Posterior cingulate gyrus (tissue), 11 donors: ENCODE results near the gene DSPP.
"Not testable (repeated sequence)": the region's sequence is repeated elsewhere in the genome, so short reads cannot be mapped to it uniquely, and the experiment has no call there.

Source experiments
- DNase-seq, 10 donors: peaks; one replicate each; pipeline versions ENCODE4 v3.0.0 to v3.0.0-alpha.2; 2020 to 2021; ENCODE audit warnings: mixed read lengths in 3 of 10
- intact Hi-C: fragments of 100-400 bp; cut with DNase I; formaldehyde crosslinking; loops from one replicate; pipeline ENCODE4 v1.15.1; 2023

DSPP gene

DNA sequence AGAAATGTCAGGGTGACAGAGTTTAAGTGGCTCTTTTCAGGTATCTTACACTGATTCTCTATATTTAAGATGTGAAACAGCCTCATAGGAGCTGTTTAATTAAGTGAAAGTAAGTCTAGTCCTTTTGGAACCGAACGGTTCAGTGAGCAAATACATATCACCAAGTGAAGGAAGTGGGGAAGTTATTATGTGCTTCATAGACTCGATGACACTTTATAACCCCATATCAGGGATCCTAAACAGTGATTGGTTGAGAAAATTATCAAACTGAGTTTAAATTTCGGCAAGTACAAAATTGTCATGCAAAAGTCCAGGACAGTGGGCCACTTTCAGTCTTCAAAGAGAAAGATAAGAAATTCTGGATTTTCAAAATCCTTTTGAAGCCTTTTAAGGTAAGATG is at the start of gene DSPP:
DSPP (plus strand) TSS at position 301 of the 400 bp plus-strand sequence. CDS start 2,380 bp downstream, outside the sequence.
- intact Hi-C loops = no loop called here
- no peak for DNase-seq

DNA sequence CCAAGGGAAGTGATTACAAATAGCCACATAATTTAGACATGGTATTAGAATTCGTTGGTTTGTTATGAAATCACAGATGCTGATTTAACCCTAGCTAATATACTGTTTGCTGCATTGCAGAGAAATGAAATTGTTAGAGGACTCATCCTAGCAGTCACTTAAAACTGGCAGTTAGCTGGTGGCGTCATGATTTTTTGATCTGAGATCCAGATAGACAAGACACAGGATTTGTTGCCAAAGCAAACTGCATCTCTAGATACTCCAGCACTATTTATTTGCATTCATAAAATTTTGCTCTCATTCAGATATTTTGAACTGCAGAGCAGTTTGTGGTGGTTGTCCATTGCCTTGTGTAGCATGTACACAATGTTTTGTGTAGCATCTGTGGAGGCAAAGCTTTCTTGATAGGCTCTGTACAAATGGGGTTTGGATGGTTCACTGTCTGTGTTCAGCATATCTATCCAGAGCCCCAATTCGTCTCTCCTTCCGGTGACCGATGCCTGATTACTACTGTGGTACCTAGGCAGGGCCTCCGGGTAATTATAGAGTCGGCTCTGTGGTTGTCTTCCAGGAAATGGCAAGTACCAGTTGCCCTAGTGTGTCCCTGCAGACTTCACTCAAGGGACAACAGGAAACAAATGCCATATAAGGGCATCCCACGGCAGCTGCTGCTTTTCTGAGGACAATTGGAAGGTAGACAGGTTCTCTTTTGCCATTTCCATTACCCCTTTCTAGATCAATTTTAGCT is 49.1 kb upstream of the DSPP start:
- DNase-seq = no peak
- intact Hi-C loops = no loop called here

DNA sequence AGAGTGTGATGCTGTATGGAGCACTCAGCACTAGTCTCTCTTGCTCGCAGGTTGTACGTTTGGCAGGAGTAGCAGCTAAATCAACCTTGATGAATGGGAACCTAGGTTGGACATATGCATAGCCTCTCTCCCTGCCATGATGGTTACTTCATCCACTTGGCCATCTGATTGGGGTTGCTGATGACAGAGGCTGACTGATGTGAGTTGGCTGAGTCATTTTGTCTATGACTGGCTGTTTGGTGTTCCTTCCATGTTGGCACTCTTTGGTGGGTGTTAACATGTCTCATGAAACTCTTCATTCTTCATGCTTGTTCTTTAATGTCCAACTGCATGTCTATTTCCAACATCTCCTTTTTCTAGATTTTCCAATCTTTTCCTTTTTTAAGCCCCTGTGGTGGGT is 47.5 kb upstream of the DSPP start:
- intact Hi-C loops = no loop called here
- no peak for DNase-seq

DNA sequence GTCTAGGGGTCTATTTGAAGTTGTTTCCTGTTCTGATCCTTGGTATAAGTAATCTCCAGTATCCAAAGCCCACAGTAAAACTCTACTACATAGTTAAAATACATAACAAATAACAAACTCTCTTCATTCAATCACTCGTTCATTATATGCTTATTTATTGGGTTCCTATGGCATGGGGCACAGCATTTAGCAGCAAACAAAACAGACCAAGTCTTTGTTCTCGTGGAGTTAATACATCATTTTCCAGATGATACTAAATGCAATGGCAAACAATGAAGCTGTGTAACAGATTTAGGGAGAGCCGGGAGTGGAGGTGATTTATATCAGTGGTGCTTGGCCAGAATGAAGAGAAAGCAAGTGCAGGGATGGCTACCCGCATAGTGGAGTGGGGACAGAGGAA is 42.6 kb upstream of the DSPP start:
- intact Hi-C loops = no loop called here

DNA sequence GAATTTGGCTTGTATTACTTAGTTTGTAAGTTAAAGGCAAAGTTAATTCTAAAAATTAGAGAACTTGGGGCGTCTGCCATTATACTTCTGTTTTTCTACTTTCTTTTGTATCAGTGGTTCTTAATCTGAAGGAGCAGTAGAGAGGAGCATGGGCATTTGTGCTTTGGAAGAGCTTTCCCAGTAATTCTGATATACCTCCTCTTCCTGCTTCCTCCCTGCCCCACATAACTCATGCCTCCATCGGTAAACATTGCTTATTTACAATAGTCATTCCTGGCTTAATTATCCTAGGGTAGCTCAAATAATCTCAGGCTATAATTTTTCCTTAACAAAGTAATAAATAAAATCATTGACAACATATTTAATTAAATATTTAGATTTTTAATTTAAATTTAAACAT is 42.1 kb upstream of the DSPP start:
- DNase-seq = no peak
- intact Hi-C loops = no loop called here

More for the DNA sequence above, 42.6 kb upstream of the DSPP start:
- no peak for DNase-seq

DNA sequence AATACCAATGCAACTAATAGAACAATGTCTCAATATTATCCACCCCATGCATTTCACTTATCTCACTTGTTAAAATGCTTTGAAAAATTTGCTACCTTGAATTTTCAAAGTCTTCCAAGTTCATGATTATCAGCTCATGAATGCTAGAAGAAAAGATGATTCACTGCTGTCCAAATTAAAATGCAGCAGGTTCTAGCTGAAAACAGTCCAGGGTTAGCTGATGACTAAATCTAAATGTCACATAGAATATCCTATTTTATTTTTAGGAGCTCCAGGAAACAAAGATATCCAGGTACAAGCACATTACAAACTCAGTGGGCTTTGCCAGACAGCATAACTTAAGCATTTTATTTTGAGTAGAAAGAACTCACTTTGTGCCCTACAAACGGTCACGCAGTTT is 41.1 kb upstream of the DSPP start:
- DNase-seq = no peak
- intact Hi-C loops = no loop called here

DNA sequence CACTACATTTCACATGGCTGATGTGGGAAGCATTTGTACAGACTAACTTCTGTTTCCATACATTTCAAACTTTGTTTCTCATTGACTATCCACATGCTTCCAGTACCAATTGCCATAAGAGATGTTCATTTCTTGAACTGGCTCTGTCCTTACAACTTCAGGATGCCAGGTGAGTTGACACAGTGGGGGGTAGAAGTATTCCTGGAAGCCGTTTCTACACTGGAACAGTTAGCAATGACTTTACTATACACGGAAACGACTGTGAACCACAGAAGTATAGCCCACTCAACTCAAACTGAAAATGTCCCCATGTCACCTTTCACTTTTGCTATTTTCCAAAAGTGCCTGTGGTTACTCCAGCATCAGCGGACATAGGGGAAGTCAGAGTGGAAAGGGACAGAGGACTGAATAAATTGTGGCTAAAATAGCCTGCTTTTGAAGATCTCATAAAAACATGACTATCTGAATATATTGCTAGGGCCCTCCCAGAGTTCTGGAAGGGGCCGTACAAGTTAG is 38.0 kb upstream of the DSPP start:
- no peak for DNase-seq
- intact Hi-C loops = no loop called here

DNA sequence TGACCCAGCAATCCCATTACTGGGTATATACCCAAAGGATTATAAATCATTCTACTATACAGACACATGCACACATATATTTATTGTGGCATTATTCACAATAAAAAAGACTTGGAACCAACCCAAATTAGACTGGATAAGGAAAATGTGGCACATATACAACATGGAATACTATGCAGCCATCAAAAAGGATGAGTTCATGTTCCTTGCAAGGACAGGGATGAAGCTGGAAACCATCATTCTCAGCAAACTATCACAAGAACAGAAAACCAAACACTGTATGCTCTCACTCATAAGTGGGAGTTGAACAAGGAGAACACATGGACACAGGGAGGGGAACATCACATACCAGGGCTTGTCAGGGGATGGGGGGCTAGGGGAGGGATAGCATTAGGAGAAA is 34.0 kb upstream of the DSPP start:
- DNase-seq, intact Hi-C loops: not testable (repeated sequence)

DNA sequence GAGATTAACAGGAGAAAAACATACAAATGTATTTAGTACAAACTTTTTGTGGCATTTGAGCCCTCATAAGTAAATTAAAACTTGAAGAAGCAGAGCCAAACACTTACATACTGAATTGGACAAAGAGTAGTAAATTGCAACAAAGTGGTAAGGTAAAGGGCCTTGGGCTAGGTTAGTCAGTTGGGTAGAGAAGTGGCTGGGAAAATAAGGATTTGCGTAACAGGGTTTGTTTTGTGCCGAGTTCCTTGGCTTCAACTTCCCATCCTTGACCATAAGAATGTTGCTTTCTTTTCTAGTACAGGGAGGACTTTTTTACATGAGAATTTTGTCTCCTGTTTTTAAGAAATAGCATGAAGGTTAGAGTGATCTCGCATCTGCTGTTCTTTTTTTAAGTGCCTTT is 33.3 kb upstream of the DSPP start:
- DNase-seq = no peak
- intact Hi-C loops = no loop called here

DNA sequence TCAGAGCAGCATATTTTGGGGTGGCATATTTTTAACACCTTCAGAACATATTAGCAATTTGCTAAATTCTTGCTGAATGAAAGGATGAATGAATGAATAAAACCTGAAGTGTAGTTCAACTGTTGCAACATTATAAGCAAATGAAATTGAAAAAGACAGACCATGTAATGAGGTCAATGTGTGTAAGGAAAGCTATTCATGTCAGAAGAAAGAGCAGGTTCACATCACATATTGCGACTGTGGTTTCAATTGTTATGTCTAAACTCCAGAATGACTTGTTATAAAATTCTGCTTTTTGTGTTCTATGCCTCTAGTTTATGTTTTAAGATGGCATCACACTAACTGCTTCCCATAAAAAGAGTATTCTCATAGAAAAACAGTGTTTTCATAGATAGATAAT is 32.9 kb upstream of the DSPP start:
- DNase-seq = no peak
- intact Hi-C loops = no loop called here

DNA sequence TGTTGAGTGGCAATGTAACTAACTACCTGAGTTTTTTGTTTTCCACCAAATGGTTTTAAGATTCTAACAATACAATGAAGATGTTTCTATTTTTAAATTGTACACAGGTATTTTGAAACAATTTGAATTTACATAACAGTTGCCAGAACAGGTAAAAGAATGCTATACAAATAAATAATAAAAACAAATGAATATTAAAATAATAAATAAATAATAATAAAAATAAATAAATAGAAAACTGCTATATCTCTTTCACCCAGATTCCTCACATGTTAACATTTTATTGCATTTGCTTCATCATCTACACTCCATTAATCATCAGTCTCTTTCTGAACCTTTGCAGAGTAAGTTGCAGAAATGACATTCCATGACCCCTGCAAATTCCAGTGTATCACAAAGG is 32.3 kb upstream of the DSPP start:
- intact Hi-C loops = no loop called here
- DNase-seq = no peak

DNA sequence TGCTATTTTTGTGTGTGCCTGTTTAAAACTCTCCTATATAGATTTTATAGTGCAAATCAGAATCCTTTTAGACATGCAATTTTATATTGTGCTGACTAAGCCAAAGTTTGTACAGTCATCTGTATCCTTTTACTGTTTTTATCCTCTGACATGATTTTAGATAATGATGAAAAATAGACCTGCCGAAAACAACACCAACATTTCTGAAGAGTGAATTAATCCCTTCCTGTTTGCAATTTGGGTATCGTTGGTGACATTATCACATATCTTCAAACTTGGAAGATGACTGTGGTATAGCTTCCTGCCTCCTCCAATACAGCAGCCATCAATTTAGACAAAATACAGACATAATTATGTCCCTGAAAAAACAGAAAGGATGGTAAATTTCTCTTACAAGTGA is 28.9 kb upstream of the DSPP start:
- DNase-seq = no peak
- intact Hi-C loops = no loop called here

DNA sequence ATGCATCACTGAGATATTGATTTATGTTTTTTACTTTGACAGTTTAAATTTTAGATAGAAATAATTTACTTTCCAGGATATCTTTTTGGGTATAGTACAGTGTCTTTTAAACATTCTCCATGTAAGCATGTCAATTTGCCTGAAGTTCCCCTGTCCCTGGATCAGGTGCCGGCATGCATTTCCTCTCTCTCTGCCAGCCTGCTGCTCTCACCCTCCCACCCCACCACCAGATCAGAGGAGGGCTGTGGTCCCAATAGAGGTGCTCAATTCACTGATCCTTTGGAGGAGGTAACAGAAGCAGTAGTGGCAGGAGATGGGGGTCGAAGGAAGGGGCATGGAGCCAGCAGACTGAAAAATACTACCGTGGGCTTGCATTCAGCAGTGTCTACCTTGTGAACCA is 28.3 kb upstream of the DSPP start:
- DNase-seq = peak in 1 of 10 donors; percentile 52
- intact Hi-C loops = no loop called here

DNA sequence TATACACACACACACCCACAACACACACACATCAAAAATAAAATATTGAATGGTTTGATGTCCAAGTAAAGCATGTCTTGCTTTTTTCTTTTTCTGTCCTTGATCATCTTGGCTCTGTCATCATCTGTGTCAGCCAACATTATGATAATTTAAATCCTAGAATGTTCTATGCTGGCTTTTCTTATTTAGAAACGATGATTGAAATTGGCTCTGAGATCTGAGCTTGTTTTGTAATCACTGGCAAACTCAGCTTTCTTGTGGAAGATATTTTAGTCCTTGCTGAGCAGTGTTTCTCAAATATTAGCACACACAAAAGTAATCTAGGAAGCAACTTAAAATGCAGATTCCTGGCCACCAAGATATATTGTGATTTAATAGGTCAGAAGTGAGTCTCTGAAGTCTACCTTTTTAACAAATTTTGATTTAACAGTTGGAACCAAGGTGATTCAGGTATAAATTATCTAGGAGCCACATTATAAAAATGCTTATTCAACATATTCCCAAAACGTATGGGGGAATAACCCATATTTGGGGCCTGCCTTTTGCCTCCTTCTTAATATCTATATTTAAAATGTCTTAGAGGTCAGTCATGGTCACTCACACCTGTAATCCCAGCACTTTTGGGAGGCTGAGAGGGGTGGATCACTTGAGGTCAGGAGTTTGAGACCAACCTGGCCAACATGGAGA is 24.0 kb upstream of the DSPP start:
- no peak for DNase-seq
- intact Hi-C loops = no loop called here

DNA sequence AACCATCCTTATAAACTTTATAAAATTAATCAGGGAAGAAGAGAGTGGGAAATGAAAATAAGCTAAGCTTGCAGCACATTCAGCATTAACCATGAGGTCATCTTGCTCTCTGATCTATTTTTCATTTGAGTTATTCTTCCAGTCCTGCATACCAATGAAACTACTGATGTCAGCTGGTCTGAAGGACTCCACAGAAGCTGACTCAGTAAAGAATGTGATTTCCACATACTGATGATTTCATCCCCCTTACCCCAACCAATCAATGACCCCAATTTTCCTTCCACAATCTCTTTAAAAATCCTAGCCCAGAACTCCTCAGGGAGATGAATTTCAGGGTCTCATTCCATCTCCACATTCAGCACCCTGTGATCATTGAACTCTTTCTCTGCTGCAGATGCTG is 18.8 kb upstream of the DSPP start:
- DNase-seq = no peak
- intact Hi-C loops = no loop called here

DNA sequence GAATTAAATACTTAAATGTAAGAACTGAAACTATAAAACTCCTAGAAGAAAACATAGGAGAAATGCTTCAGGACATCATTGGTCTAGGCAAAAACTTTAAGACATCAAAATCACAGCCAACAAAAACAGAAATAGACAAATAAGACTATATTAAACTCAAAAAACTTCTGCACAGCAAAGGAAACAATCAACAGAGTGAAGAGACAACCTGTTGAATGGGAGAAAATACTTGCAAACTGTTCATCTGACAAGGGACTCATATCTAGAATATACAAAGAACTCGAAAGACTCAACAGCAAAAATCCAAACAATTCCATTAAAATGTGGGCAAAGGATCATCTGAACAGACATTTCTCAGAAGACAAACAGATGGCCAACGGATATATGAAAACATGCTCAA is 16.2 kb upstream of the DSPP start:
- DNase-seq = no peak
- intact Hi-C loops = no loop called here

DNA sequence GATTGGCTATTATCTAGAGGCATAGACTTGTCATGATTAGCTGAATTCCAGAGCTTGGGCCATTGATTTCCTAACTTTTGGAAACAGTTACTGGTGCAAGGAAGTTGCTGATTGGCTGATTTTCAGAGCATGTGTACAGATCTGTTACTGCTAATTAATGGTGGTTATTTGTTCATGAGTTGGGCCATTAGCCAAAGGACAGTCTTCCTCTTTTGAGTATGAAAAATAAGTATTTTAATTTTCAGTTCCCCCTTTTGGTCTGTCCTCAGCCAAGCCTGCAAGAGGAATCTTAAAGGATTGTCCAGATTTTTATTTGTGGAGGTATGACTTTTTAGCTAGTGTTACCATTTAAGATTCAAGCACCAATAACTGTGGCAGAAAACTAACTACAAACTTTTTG is 7.0 kb upstream of the DSPP start:
- intact Hi-C loops = no loop called here
- DNase-seq = no peak

DNA sequence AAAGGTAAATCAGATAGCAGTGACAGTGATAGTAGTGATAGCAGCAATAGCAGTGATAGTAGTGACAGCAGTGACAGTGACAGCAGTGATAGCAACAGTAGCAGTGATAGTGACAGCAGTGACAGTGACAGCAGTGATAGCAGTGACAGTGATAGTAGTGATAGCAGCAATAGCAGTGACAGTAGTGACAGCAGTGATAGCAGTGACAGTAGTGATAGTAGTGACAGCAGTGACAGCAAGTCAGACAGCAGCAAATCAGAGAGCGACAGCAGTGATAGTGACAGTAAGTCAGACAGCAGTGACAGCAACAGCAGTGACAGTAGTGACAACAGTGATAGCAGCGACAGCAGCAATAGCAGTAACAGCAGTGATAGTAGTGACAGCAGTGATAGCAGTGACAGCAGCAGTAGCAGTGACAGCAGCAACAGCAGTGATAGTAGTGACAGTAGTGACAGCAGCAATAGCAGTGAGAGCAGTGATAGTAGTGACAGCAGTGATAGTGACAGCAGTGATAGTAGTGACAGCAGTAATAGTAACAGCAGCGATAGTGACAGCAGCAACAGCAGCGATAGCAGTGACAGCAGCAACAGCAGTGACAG is 6.1 kb downstream of the DSPP start:
- DNase-seq = no peak
- intact Hi-C loops = no loop called here

DNA sequence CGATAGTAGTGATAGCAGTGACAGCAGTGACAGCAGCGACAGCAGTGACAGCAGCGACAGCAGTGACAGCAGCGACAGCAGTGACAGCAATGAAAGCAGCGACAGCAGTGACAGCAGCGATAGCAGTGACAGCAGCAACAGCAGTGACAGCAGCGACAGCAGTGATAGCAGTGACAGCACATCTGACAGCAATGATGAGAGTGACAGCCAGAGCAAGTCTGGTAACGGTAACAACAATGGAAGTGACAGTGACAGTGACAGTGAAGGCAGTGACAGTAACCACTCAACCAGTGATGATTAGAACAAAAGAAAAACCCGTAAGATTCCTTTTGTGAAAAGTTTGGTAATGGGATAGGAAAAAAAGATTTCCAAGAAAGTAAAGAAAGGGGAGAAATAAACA is 7.9 kb downstream of the DSPP start:
- intact Hi-C loops = no loop called here
- no peak for DNase-seq

DNA sequence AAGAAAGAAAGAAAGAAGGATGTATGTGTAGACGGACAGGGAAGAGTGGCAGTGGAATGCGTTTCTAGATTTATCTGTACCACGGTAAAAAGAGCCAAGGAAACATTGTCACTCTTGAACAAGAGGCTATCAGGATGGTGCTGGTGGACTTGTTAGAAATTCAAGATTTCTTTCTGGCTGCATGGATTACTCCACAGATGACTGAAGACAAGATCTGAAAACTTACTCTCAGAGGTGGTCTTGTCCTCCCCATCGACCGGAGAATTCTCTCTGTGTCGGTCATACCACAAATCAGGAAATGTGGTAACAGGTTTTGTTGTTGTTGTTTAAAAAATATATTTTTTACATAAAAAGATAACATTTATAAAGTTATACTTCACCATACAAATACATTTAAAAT is 11.8 kb downstream of the DSPP start:
- no peak for DNase-seq
- intact Hi-C loops = no loop called here

DNA sequence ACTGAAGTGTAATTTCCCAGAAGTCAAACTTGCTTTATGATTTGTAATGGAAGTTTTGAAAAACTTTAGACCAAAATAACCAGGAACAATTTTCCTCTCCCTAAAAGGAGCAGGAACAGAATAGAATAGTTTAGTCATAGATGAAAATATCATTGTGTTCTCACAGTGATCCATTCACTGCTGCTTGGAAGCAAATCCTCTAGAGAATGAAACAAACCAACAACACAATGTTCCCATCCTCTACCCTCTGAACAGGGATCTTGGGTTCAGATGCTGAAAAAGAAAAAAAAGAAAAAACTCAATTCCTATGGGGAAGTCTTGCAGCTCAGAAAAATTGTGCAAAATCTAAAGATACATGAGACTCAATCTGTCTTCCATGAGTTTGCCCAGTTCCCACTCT is 12.2 kb downstream of the DSPP start:
- intact Hi-C loops = no loop called here

DNA sequence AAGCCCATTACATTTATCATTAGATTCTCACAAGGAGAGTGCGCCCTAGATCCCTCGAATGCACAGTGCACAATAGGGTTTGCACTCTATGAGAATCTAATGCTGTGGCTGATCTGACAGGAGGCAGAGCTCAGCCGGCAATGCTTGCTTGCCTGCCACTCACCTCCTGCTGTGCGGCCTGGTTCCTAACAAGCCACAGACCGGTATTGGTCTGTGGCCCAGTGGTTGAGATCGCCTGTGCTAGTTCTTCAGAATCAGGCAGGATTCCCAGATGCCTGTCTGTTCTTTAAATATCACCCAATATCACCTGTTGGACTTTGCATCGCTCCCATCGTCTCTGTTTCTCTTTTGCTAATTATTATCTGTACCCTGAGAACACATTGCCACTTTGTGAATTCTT is 14.0 kb downstream of the DSPP start:
- intact Hi-C loops = no loop called here
- peak in 3 of 10 donors; percentile 13 to 81 (median 21) for DNase-seq

More for the DNA sequence above, 12.2 kb downstream of the DSPP start:
- no peak for DNase-seq
